Forelimb muscle (tissue), 1 donor: ENCODE data around the gene FGD4. TPM values are rescaled to one million over a fixed set of nuclear protein-coding genes. Genes with fewer than 3 reads are reported as not detected.

ENCODE experiments used
- DNase-seq: peaks from one replicate; pipeline ENCODE4 v3.0.0-alpha.2; 2013; ENCODE audit warnings: low read depth
- polyA plus RNA-seq: library from polyadenylated mRNA; unstranded; fragments of 120-200 nt; gene quantifications from one replicate; pipeline ENCODE4 v1.2.1, GENCODE V29; 2013; ENCODE audit not compliant: insufficient read length

The FGD4 gene
- polyA plus RNA-seq, 1 donor: 22.4 TPM

- no peak for DNase-seq
These were observed 8.4 kb downstream of the FGD4 start for GRCh38 chr12:32407795-32408194.

GRCh38 chr12:32413412-32413811 lies 14.1 kb downstream of the FGD4 start:
- DNase-seq: no peak

- DNase-seq: no peak
These were observed 18.9 kb downstream of the FGD4 start for GRCh38 chr12:32418221-32418620.

GRCh38 chr12:32418903-32419519 lies 19.7 kb downstream of the FGD4 start:
- DNase-seq: no peak

- DNase-seq: no peak
These were observed 20.2 kb downstream of the FGD4 start for GRCh38 chr12:32419520-32419960.

GRCh38 chr12:32420356-32420755 lies 21.0 kb downstream of the FGD4 start:
- DNase-seq: no peak

- no peak for DNase-seq
These were observed 24.2 kb downstream of the FGD4 start for GRCh38 chr12:32423559-32423958.

GRCh38 chr12:32431025-32431424 lies 31.7 kb downstream of the FGD4 start:
- DNase-seq: no peak

- no peak for DNase-seq
These were observed 36.8 kb downstream of the FGD4 start for GRCh38 chr12:32435921-32436705.

GRCh38 chr12:32437095-32437515 lies 37.7 kb downstream of the FGD4 start:
- DNase-seq: no peak

- DNase-seq: no peak
These were observed 40.9 kb downstream of the FGD4 start for GRCh38 chr12:32440120-32440865.

GRCh38 chr12:32443491-32443890 lies 44.1 kb downstream of the FGD4 start:
- no peak for DNase-seq

- DNase-seq: no peak
These were observed 45.5 kb downstream of the FGD4 start for GRCh38 chr12:32444895-32445294.

GRCh38 chr12:32445356-32445755 lies 46.0 kb downstream of the FGD4 start:
- DNase-seq: no peak

- DNase-seq: no peak
These were observed 47.2 kb downstream of the FGD4 start for GRCh38 chr12:32446316-32447119.

GRCh38 chr12:32448586-32448985 lies 49.2 kb downstream of the FGD4 start:
- DNase-seq: no peak

GRCh38 chr12:32450363-32450762 lies 51.0 kb downstream of the FGD4 start:
- DNase-seq: no peak

GRCh38 chr12:32450768-32451167 lies 51.4 kb downstream of the FGD4 start:
- DNase-seq: no peak

GRCh38 chr12:32451816-32452215 lies 52.5 kb downstream of the FGD4 start:
- no peak for DNase-seq

GRCh38 chr12:32454075-32454474 lies 54.7 kb downstream of the FGD4 start:
- DNase-seq: no peak

- no peak for DNase-seq
These were observed 55.5 kb downstream of the FGD4 start for GRCh38 chr12:32454866-32455265.

GRCh38 chr12:32455607-32456071 lies 56.3 kb downstream of the FGD4 start:
- peak; percentile 54 for DNase-seq
